H1 (cell line): ENCODE data around the gene GREB1. TPM values are rescaled to one million over a fixed set of nuclear protein-coding genes. Genes with fewer than 3 reads are reported as not detected.

Experiments used
- BACH1 ChIP-seq: IDR thresholded peaks from 2 replicates; pipeline ENCODE4 v1.6.1; 2012; ENCODE audit warnings: low read length, improper control_type of control experiment
- CEBPB ChIP-seq: IDR thresholded peaks from 2 replicates; pipeline ENCODE4 v1.6.1; 2012; ENCODE audit warnings: low read depth, low read length
- EP300 ChIP-seq, 2 experiments: IDR thresholded peaks; 1 replicate in 1 of 2; 2 replicates in 1 of 2; pipeline ENCODE4 v1.6.1; 2011 to 2012; ENCODE audit warnings: low read depth in 2 of 2, low read length in 2 of 2, mild to moderate bottlenecking in 2 of 2, borderline replicate concordance in 1 of 2, inconsistent platforms in 1 of 2, moderate library complexity in 1 of 2
- HDAC6 ChIP-seq: IDR thresholded peaks from one replicate; pipeline ENCODE4 v1.7.1; 2012; ENCODE audit warnings: low read depth, mild to moderate bottlenecking, inconsistent platforms, low read length, moderate library complexity
- KDM1A ChIP-seq: fragments of 200-600, 300-600 bp; sonication (generic); IDR thresholded peaks from 2 replicates; pipeline ENCODE4 v1.7.1; 2016; ENCODE audit warnings: mild to moderate bottlenecking, low read length, borderline replicate concordance
- polyA plus RNA-seq, 7 experiments: library from polyadenylated mRNA; depleted of rRNA in 3 of 7; stranded (reverse) in 5 of 7; unstranded in 2 of 7; fragments of >200 nt in 5 of 7; fragments of 200-250 nt in 2 of 7; gene quantifications; 1 replicate in 5 of 7; 2 replicates in 1 of 7; 4 replicates in 1 of 7; pipeline versions ENCODE4 v1.2.1 to v1.2.3, GENCODE V29; 2011 to 2013; ENCODE audit warnings: missing spikeins in 2 of 7, mixed read lengths in 2 of 7
- total RNA-seq: library from RNA; stranded (reverse); fragmentation: NEBNext Ultra II Directional; extraction: Animal tissue kit (Norgen Biotek cat#: 25700); gene quantifications from 2 replicates; pipeline ENCODE4 v1.2.1, GENCODE V29; 2021

The GREB1 gene
- total and polyA plus RNA-seq, 2 of the 8 experiments (the other 6 are each of a cell fraction or from before 2014, with no cell fraction given): 7.9 to 43.4 TPM

GRCh38 chr2:11513319-11513718 is 20.5 kb upstream of the GREB1 start (continued):
- TF ChIP-seq KDM1A: no peak
- no peak for TF ChIP-seq HDAC6
- no peak for TF ChIP-seq BACH1
- no peak for TF ChIP-seq CEBPB
- no peak for TF ChIP-seq EP300 (IDR thresholded peaks at IDR 0.05; ENCODE audit: borderline replicate concordance in 1 of 2, low read depth in 2 of 2, low read length in 2 of 2)
